Left lung (tissue), 10 donors: ENCODE measurements around the gene ANKS1A. TPM values are rescaled to one million over a fixed set of nuclear protein-coding genes. Genes with fewer than 3 reads are reported as not detected.

Source experiments
- ATAC-seq: fragments of 200-7000 bp; cut with Tn5 transposase; one replicate; pipeline ENCODE4 v1.9.1; 2020; ENCODE audit warnings: moderate library complexity
- DNase-seq, 4 donors: peaks; one replicate each; pipeline ENCODE4 v3.0.0-alpha.2; 2013 to 2020
- H3K27ac ChIP-seq, 2 donors: fragments of 200-600 bp; sonication (generic) in 1 of 2; one replicate each; pipeline versions ENCODE4 v1.5.0 to v1.8.0; 2020 to 2021
- H3K27me3 ChIP-seq, 2 donors: fragments of 200-600 bp; sonication (generic) in 1 of 2; one replicate each; pipeline versions ENCODE4 v1.5.0 to v1.8.0; 2020 to 2021
- H3K36me3 ChIP-seq, 2 donors: fragments of 200-600 bp; sonication (generic) in 1 of 2; one replicate each; pipeline versions ENCODE4 v1.5.0 to v1.8.0; 2020 to 2021
- H3K4me1 ChIP-seq, 2 donors: fragments of 200-600 bp; one replicate each; pipeline ENCODE4 v1.8.0; 2021
- H3K4me3 ChIP-seq, 2 donors: fragments of 200-600 bp; sonication (generic) in 1 of 2; one replicate each; pipeline versions ENCODE4 v1.5.0 to v1.8.0; 2020 to 2021; ENCODE audit warnings: mild to moderate bottlenecking in 1 of 2
- H3K9me3 ChIP-seq, 2 donors: fragments of 200-600 bp; sonication (generic) in 1 of 2; one replicate each; pipeline versions ENCODE4 v1.5.0 to v1.8.0; 2020 to 2021
- CTCF ChIP-seq, 2 donors: fragments of 200-600 bp; sonication (generic) in 1 of 2; IDR thresholded peaks; one replicate each; pipeline versions ENCODE4 v1.5.0 to v1.8.0; 2021; ENCODE audit warnings: antibody characterized with exemption in 2 of 2
- intact Hi-C, 2 donors: fragments of 100-400 bp; cut with DNase I; formaldehyde crosslinking; loops; one replicate each; pipeline versions ENCODE4 v1.11.2 to v1.14.2; 2022
- polyA plus RNA-seq, 6 donors: library from polyadenylated mRNA; unstranded; fragments of 120-200 nt; gene quantifications; one replicate each; pipeline ENCODE4 v1.2.1, GENCODE V29; 2013; ENCODE audit not compliant: insufficient read length in 6 of 6
- total RNA-seq, 2 donors: library from RNA; stranded (reverse); fragmentation: NEBNext Ultra II Directional; extraction: Animal tissue kit (Norgen Biotek cat#: 25700); gene quantifications; one replicate each; pipeline ENCODE4 v1.2.1, GENCODE V29; 2021
- donor health status: DM: no; HTN: yes; CAD: no.
- donor health status: DM: no; HTN: no; CAD: no.

The ANKS1A gene
- total and polyA plus RNA-seq, 8 donors, result 23.0 to 45.4 (median 26.4) TPM

- no peaks in the 10 kb centered on the region for H3K27me3 ChIP-seq
- peak overlapping the region in 1 of 2 donors; percentile 76 for H3K27ac ChIP-seq
- no peaks in the 10 kb centered on the region for H3K36me3 ChIP-seq
- peaks cover 0 to 62% of the 10 kb centered on the region in 2 donors for H3K4me1 ChIP-seq
- no peak for DNase-seq
- intact Hi-C loops, result no loop called here
- no peaks in the 10 kb centered on the region for H3K9me3 ChIP-seq
- TF ChIP-seq CTCF (IDR thresholded peaks at IDR 0.05), result no peak
- H3K4me3 ChIP-seq, result no peak overlapping the region
- no peak for ATAC-seq
Measured at GRCh38 chr6:34957231-34957783, 68.3 kb downstream of the ANKS1A start.

GRCh38 chr6:34958734-34959133 is 69.7 kb downstream of the ANKS1A start:
- Histone ChIP-seq H3K27me3 (no peaks in the 10 kb centered on the region), H3K9me3 (no peaks in the 10 kb centered on the region), H3K27ac (peak overlapping the region in 1 of 2 donors; percentile 76), H3K4me1 (peaks cover 0 to 52% of the 10 kb centered on the region in 2 donors), H3K4me3 (no peak overlapping the region), H3K36me3 (no peaks in the 10 kb centered on the region)
- TF ChIP-seq CTCF (IDR thresholded peaks at IDR 0.05), result no peak
- intact Hi-C loops, result no loop called here
- no peak for DNase-seq
- ATAC-seq, result peak; percentile 63

GRCh38 chr6:34959224-34959623 is 70.2 kb downstream of the ANKS1A start:
- Histone ChIP-seq H3K36me3 (no peaks in the 10 kb centered on the region), H3K27me3 (no peaks in the 10 kb centered on the region), H3K27ac (peak overlapping the region in 1 of 2 donors; percentile 76), H3K4me3 (no peak overlapping the region), H3K4me1 (peaks cover 0 to 48% of the 10 kb centered on the region in 2 donors), H3K9me3 (no peaks in the 10 kb centered on the region)
- TF ChIP-seq CTCF (IDR thresholded peaks at IDR 0.05), result no peak
- DNase-seq (no peak), ATAC-seq (no peak)
- intact Hi-C loops, result no loop called here

- Histone ChIP-seq H3K36me3 (no peaks in the 10 kb centered on the region), H3K9me3 (no peaks in the 10 kb centered on the region), H3K27me3 (no peaks in the 10 kb centered on the region), H3K27ac (peak overlapping the region in 1 of 2 donors; percentile 76), H3K4me1 (peaks cover 0 to 35% of the 10 kb centered on the region in 2 donors), H3K4me3 (no peak overlapping the region)
- intact Hi-C loops, result no loop called here
- no peak for TF ChIP-seq CTCF (IDR thresholded peaks at IDR 0.05)
- ATAC-seq (no peak), DNase-seq (no peak)
Measured at GRCh38 chr6:34961082-34961481, 72.0 kb downstream of the ANKS1A start.

- Histone ChIP-seq H3K9me3 (no peaks in the 10 kb centered on the region), H3K36me3 (no peaks in the 10 kb centered on the region), H3K27ac (peak overlapping the region in 1 of 2 donors; percentile 76), H3K4me3 (no peak overlapping the region), H3K4me1 (peaks cover 0 to 34% of the 10 kb centered on the region in 2 donors), H3K27me3 (no peaks in the 10 kb centered on the region)
- DNase-seq (no peak), ATAC-seq (no peak)
- intact Hi-C loops, result no loop called here
- TF ChIP-seq CTCF (IDR thresholded peaks at IDR 0.05), result no peak
Measured at GRCh38 chr6:34961574-34961973, 72.5 kb downstream of the ANKS1A start.
